GM12878 (cell line): ENCODE measurements around the gene MYO7B. TPM values are rescaled to one million over a fixed set of nuclear protein-coding genes. Genes with fewer than 3 reads are reported as not detected.
A peak's percentile ranks its signal among the peaks of the same experiment; 100 is the strongest.

Source experiments
- ATAC-seq: fragments of 200-7000 bp; cut with Tn5 transposase; 3 replicates; pipeline ENCODE4 v1.9.1; 2020; ENCODE audit warnings: mild to moderate bottlenecking, moderate library complexity
- BruUV-seq: library from RNA; stranded (reverse); fragments of 400-500 nt; replicated peaks from 2 replicates; lab custom pipeline; 2021; lab: Mats Ljungman, UMichigan
- CTCF ChIA-PET: fragments of 300-600 bp; sonication (Branson Sonifier 250); formaldehyde crosslinking; extraction: SDS; loops from one replicate; lab custom pipeline; 2021; ENCODE audit warnings: inconsistent platforms; lab: Yijun Ruan, JAX
- POLR2A ChIA-PET: fragments of 350-600 bp; formaldehyde crosslinking; extraction: SDS; loops from one replicate; lab custom pipeline; 2021; ENCODE audit warnings: inconsistent platforms; lab: Charles Lee
- RAD21 ChIA-PET: fragments of 300-600 bp; sonication (Branson Sonifier 250); formaldehyde crosslinking; loops from one replicate; lab custom pipeline; 2023; ENCODE audit warnings: antibody characterized with exemption; ENCODE audit not compliant: unreplicated experiment; lab: Charles Lee
- SMC1A ChIA-PET: fragments of 300-600 bp; sonication (Branson Sonifier 250); formaldehyde crosslinking; loops from one replicate; lab custom pipeline; 2023; ENCODE audit not compliant: unreplicated experiment, uncharacterized antibody; lab: Charles Lee
- DNase-seq: peaks from one replicate; pipeline ENCODE4 v3.0.0-alpha.2; 2011; ENCODE audit warnings: low read depth, low spot score
- FAIRE-seq: peaks from 3 replicates; lab custom pipeline; 2011; peaks lifted over from hg19 to GRCh38; lab: Jason Lieb, UNC
- H2AFZ ChIP-seq: 2 replicates; pipeline ENCODE4 v1.6.0; 2011; ENCODE audit warnings: low read depth, low read length, control low read depth; ENCODE audit not compliant: control insufficient read depth
- H3K27ac ChIP-seq: 2 replicates; pipeline ENCODE4 v1.5.1; 2011; ENCODE audit warnings: control low read depth; ENCODE audit not compliant: control insufficient read depth, insufficient read depth
- H3K27me3 ChIP-seq, 2 experiments: replicated peaks in 1 of 2; 2 replicates each; pipeline versions ENCODE4 v1.6.0 to v1.6.1; 2011; ENCODE audit warnings: low read length in 1 of 2; ENCODE audit not compliant: control insufficient read depth in 2 of 2, insufficient read depth in 2 of 2
- H3K36me3 ChIP-seq, 2 experiments: 2 replicates each; pipeline ENCODE4 v1.5.1; 2011; ENCODE audit warnings: low read length in 1 of 2; ENCODE audit not compliant: control insufficient read depth in 2 of 2, insufficient read depth in 2 of 2
- H3K4me1 ChIP-seq: 2 replicates; pipeline ENCODE4 v1.6.1; 2011; ENCODE audit warnings: mild to moderate bottlenecking, low read length, moderate library complexity, mixed read lengths; ENCODE audit not compliant: control insufficient read depth, insufficient read depth
- H3K4me2 ChIP-seq: 2 replicates; pipeline ENCODE4 v1.6.0; 2011; ENCODE audit warnings: control low read depth; ENCODE audit not compliant: control insufficient read depth, insufficient read depth
- H3K4me3 ChIP-seq: fragments of 200-600 bp; sonication (generic); 2 replicates; pipeline ENCODE4 v1.5.1; 2016
- H3K79me2 ChIP-seq: 2 replicates; pipeline ENCODE4 v1.6.0; 2011; ENCODE audit warnings: low read length; ENCODE audit not compliant: control insufficient read depth, insufficient read depth
- H3K9ac ChIP-seq: 2 replicates; pipeline ENCODE4 v1.8.0; 2011; ENCODE audit warnings: low read length, control low read depth, mixed read lengths; ENCODE audit not compliant: control insufficient read depth, insufficient read depth
- H3K9me3 ChIP-seq: replicated peaks from 3 replicates; pipeline ENCODE4 v1.5.1; 2011; ENCODE audit warnings: mild to moderate bottlenecking, low read length; ENCODE audit not compliant: control insufficient read depth, insufficient read depth
- H4K20me1 ChIP-seq: 2 replicates; pipeline ENCODE4 v1.6.0; 2011; ENCODE audit not compliant: control insufficient read depth, insufficient read depth
- NFXL1 ChIP-seq: fragments of 450-650 bp; IDR thresholded peaks from 2 replicates; pipeline ENCODE4 v1.6.1; 2017; ENCODE audit warnings: antibody characterized with exemption, mild to moderate bottlenecking, borderline replicate concordance
- POLR2AphosphoS5 ChIP-seq: IDR thresholded peaks from 2 replicates; pipeline ENCODE4 v1.6.1; 2011; ENCODE audit warnings: mild to moderate bottlenecking, low read length, inconsistent platforms
- WGBS: methylation state at CpG from one replicate; pipeline ENCODE4 v1.1.6; 2016; ENCODE audit warnings: low lambda C conversion rate; ENCODE audit not compliant: insufficient replicate concordance, insufficient coverage; ENCODE audit errors: missing lambda C conversion rate; 5-methylcytosine and 5-hydroxymethylcytosine counted together
- in situ Hi-C: fragments of 300-500 bp; cut with MboI; formaldehyde crosslinking; loops from 9 replicates; pipeline ENCODE4 v1.14.3; 2018; ENCODE audit warnings: mixed read lengths
- intact Hi-C: fragments of 100-400 bp; cut with micrococcal nuclease; formaldehyde crosslinking; loops from one replicate; pipeline ENCODE4 v1.14.2; 2022; ENCODE audit not compliant: unreplicated experiment
- polyA plus RNA-seq, 11 experiments: library from polyadenylated mRNA; depleted of rRNA in 4 of 11; unstranded in 6 of 11; stranded (reverse) in 5 of 11; fragments of >200 nt; fragmentation: Nextera tagmentation in 4 of 11; fragmentation: Illumina TruSeq in 1 of 11; extraction: Ambion mirVana in 4 of 11; extraction: Trizol in 1 of 11; gene quantifications; 1 replicate in 1 of 11; 2 replicates in 10 of 11; pipeline versions ENCODE4 v1.2.1 to v1.2.3, GENCODE V29; 2011 to 2016; ENCODE audit warnings: inconsistent platforms in 2 of 11, missing spikeins in 2 of 11, low read depth in 1 of 11
- total RNA-seq, 4 experiments: library from RNA; depleted of rRNA in 3 of 4; stranded (reverse); fragments of >200 nt in 3 of 4; fragmentation: Illumina TruSeq in 1 of 4; extraction: Trizol in 1 of 4; gene quantifications; 2 replicates each; pipeline versions ENCODE4 v1.2.1 to v1.2.3, GENCODE V29; 2013 to 2021
- TF ChIP-seq, protein P1 (sequence below): fragments of 450-650 bp; formaldehyde crosslinking; IDR thresholded peaks from 2 replicates; pipeline ENCODE4 v1.4.0; 2020; ENCODE audit warnings: mild to moderate bottlenecking, moderate library complexity

MYO7B gene
- total and polyA plus RNA-seq, 10 of the 15 experiments (the other 5 are each of a cell fraction or from before 2014, with no cell fraction given) = 0.08 to 4.8 (median 1.2) TPM

GRCh38 chr2:127644066-127645025 is 108.9 kb downstream of the MYO7B start:
- Histone ChIP-seq H3K4me1 (no peaks in the 10 kb centered on the region), H3K27me3 (no peaks in the 10 kb centered on the region), H3K9me3 (no peaks in the 10 kb centered on the region), H3K27ac (no peak overlapping the region), H3K9ac (no peak overlapping the region), H4K20me1 (no peaks in the 10 kb centered on the region), H3K36me3 (no peaks in the 10 kb centered on the region), H3K4me2 (no peak overlapping the region), H3K79me2 (no peaks in the 10 kb centered on the region), H2AFZ (no peak overlapping the region), H3K4me3 (no peak overlapping the region)
- DNase-seq (no peak), ATAC-seq (peak; percentile 11; the same call in 1 of the 3 replicates), FAIRE-seq (no peak)
- ChIA-PET POLR2A (no interaction called here), CTCF (interaction anchor here (0.9 to 1.7 kb wide), 4 partner anchors 10 to 447 kb away, joined by 3 to 5 read pairs (median 3); no protein-coding TSS in a partner anchor), SMC1A (interaction anchor here (0.7 to 1.6 kb wide), 3 partner anchors 53 to 118 kb away, joined by 3 read pairs; partner anchors contain the start of gene IWS1), RAD21 (no interaction called here)
- intact Hi-C loops (loop anchor here (5.0 kb wide), 1 partner anchor 117 kb away; the partner anchor contains the start of gene IWS1), in situ Hi-C loops (loop anchor here (5.0 kb wide), 1 partner anchor 447 kb away; no protein-coding TSS in a partner anchor)
- 65% methylated on average over 19 of the region's 19 CpGs for WGBS
- TF ChIP-seq NFXL1 = no peak
- no peak for TF ChIP-seq POLR2AphosphoS5
- TF ChIP-seq, protein P1, sequence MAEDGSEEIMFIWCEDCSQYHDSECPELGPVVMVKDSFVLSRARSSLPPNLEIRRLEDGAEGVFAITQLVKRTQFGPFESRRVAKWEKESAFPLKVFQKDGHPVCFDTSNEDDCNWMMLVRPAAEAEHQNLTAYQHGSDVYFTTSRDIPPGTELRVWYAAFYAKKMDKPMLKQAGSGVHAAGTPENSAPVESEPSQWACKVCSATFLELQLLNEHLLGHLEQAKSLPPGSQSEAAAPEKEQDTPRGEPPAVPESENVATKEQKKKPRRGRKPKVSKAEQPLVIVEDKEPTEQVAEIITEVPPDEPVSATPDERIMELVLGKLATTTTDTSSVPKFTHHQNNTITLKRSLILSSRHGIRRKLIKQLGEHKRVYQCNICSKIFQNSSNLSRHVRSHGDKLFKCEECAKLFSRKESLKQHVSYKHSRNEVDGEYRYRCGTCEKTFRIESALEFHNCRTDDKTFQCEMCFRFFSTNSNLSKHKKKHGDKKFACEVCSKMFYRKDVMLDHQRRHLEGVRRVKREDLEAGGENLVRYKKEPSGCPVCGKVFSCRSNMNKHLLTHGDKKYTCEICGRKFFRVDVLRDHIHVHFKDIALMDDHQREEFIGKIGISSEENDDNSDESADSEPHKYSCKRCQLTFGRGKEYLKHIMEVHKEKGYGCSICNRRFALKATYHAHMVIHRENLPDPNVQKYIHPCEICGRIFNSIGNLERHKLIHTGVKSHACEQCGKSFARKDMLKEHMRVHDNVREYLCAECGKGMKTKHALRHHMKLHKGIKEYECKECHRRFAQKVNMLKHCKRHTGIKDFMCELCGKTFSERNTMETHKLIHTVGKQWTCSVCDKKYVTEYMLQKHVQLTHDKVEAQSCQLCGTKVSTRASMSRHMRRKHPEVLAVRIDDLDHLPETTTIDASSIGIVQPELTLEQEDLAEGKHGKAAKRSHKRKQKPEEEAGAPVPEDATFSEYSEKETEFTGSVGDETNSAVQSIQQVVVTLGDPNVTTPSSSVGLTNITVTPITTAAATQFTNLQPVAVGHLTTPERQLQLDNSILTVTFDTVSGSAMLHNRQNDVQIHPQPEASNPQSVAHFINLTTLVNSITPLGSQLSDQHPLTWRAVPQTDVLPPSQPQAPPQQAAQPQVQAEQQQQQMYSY (CRISPR knock-in tag) = no peak
- BruUV-seq = no TSS peak
